Right ventricle myocardium superior (tissue), 1 donor: ENCODE data around the gene KCNC4. TPM values are rescaled to one million over a fixed set of nuclear protein-coding genes. Genes with fewer than 3 reads are reported as not detected.
A peak's percentile ranks its signal among the peaks of the same experiment; 100 is the strongest.

ENCODE experiments used
- ATAC-seq: fragments of 200-7000 bp; cut with Tn5 transposase; one replicate; pipeline ENCODE4 v1.9.1; 2020; ENCODE audit warnings: mild to moderate bottlenecking; ENCODE audit not compliant: poor library complexity
- DNase-seq: peaks from one replicate; pipeline ENCODE4 v3.0.0-alpha.2; 2020
- intact Hi-C: fragments of 100-400 bp; cut with DNase I; formaldehyde crosslinking; loops from one replicate; pipeline ENCODE4 v1.11.2; 2022
- total RNA-seq: library from RNA; stranded (reverse); fragmentation: NEBNext Ultra II Directional; extraction: Animal tissue kit (Norgen Biotek cat#: 25700); gene quantifications from one replicate; pipeline ENCODE4 v1.2.1, GENCODE V29; 2021
- donor health status: DM: no; HTN: yes; CAD: no; lungs with severe emphysema.

KCNC4 gene
- total RNA-seq, 1 donor from 2014 or later: 4.2 TPM

- DNase-seq: no peak
- intact Hi-C loops: no loop called here
- ATAC-seq: peak; percentile 44
Measured at GRCh38 chr1:110186558-110186957, 23.6 kb upstream of the KCNC4 start.

- intact Hi-C loops: no loop called here
- ATAC-seq (peak; percentile 62), DNase-seq (no peak)
Measured at GRCh38 chr1:110187139-110187890, 22.8 kb upstream of the KCNC4 start.

GRCh38 chr1:110188035-110188618, 22.0 kb upstream of the KCNC4 start:
- intact Hi-C loops: no loop called here
- peak; percentile 59 for ATAC-seq
- no peak for DNase-seq

- intact Hi-C loops: no loop called here
Measured at GRCh38 chr1:110189181-110189580, 20.9 kb upstream of the KCNC4 start.

GRCh38 chr1:110190282-110190929, 19.7 kb upstream of the KCNC4 start:
- intact Hi-C loops: no loop called here
- DNase-seq: peak; percentile 61
- peak; percentile 56 for ATAC-seq

More at GRCh38 chr1:110189181-110189580, 20.9 kb upstream of the KCNC4 start:
- ATAC-seq: no peak
- no peak for DNase-seq

GRCh38 chr1:110192541-110192940, 17.6 kb upstream of the KCNC4 start:
- intact Hi-C loops: no loop called here
- DNase-seq: no peak
- ATAC-seq: no peak

GRCh38 chr1:110195196-110195595, 14.9 kb upstream of the KCNC4 start:
- intact Hi-C loops: no loop called here
- no peak for DNase-seq
- no peak for ATAC-seq

- intact Hi-C loops: no loop called here
- DNase-seq (no peak), ATAC-seq (peak; percentile 62)
Measured at GRCh38 chr1:110196917-110197765, 13.0 kb upstream of the KCNC4 start.

GRCh38 chr1:110197905-110198629, 12.0 kb upstream of the KCNC4 start:
- intact Hi-C loops: no loop called here
- DNase-seq (no peak), ATAC-seq (no peak)

- intact Hi-C loops: no loop called here
- no peak for DNase-seq
- ATAC-seq: no peak
Measured at GRCh38 chr1:110198746-110199145, 11.4 kb upstream of the KCNC4 start.

- intact Hi-C loops: loop anchor here (10.0 kb wide), 1 partner anchor 295 kb away; no protein-coding TSS in a partner anchor
- DNase-seq (no peak), ATAC-seq (no peak)
Measured at GRCh38 chr1:110200190-110200589, 9.9 kb upstream of the KCNC4 start.

- DNase-seq (no peak), ATAC-seq (no peak)
- intact Hi-C loops: loop anchor here (10.0 kb wide), 1 partner anchor 294 kb away; no protein-coding TSS in a partner anchor
Measured at GRCh38 chr1:110200666-110201065, 9.4 kb upstream of the KCNC4 start.

- no peak for ATAC-seq
- no peak for DNase-seq
- intact Hi-C loops: loop anchor here (10.0 kb wide), 1 partner anchor 294 kb away; no protein-coding TSS in a partner anchor
Measured at GRCh38 chr1:110201157-110201825, 8.8 kb upstream of the KCNC4 start.

GRCh38 chr1:110203021-110203661, 7.0 kb upstream of the KCNC4 start:
- ATAC-seq: peak; percentile 69
- no peak for DNase-seq
- intact Hi-C loops: loop anchor here (2.0 to 10.0 kb wide), 2 partner anchors 258 to 292 kb away; no protein-coding TSS in a partner anchor

GRCh38 chr1:110205156-110205555, 5.0 kb upstream of the KCNC4 start:
- intact Hi-C loops: loop anchor here (10.0 kb wide), 1 partner anchor 290 kb away; no protein-coding TSS in a partner anchor
- DNase-seq (no peak), ATAC-seq (no peak)

- intact Hi-C loops: loop anchor here (10.0 kb wide), 1 partner anchor 289 kb away; no protein-coding TSS in a partner anchor
- ATAC-seq (no peak), DNase-seq (no peak)
Measured at GRCh38 chr1:110205591-110206155, 4.4 kb upstream of the KCNC4 start.
